GM18526 (cell line): ENCODE results near the gene TM2D1.

ENCODE experiments used
- POLR2A ChIP-seq: IDR thresholded peaks from 3 replicates; pipeline ENCODE4 v1.6.1; 2011; ENCODE audit not compliant: insufficient read length; ENCODE audit errors: extremely low read depth

TM2D1 gene

DNA sequence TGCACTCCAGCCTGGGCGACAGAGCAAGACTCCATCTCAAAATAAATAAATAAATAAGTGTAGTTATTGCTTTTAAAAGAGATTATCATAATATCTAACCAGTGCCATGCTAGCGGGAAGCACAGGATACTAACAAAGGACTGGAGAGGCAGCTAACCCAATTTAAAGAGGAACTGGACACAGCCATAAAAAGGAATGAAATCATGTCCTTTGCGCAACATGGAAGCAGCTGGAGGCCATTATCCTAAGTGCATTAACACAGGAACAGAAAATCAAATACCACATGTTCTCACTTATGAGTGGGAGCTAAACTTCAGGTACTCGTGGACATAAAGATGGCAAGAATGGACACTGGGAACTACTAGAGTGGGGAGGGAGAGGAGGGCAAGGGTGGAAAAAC is 54.9 kb downstream of the TM2D1 start:
- no peak for TF ChIP-seq POLR2A

GRCh38 chr1:61659061-61659460 is 65.9 kb downstream of the TM2D1 start:
- TF ChIP-seq POLR2A, result no peak

- TF ChIP-seq POLR2A, result no peak
Measured at GRCh38 chr1:61655453-61655852, 69.5 kb downstream of the TM2D1 start.

DNA sequence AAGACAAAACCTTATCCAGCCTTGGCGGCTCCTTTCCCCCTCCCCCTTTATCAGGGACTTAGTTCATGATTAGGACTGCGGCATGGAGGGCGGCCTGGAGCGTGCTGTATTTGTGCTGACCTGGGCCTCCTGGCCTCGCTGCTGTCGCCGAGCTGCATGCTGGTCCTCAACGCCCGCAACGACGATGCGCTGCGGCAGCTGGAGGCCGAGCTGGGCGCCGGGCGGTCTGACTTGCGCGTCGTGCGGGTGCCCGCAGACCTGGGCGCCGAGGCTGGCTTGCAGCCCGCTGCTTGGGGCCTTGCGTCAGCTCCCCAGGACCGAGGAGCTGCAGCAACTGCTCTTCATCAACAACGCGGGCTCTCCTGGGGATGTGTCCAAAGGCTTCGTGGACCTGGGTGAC is 70.9 kb downstream of the TM2D1 start:
- TF ChIP-seq POLR2A, result no peak

GRCh38 chr1:61648983-61649742 is 75.8 kb downstream of the TM2D1 start:
- TF ChIP-seq POLR2A, result no peak

- no peak for TF ChIP-seq POLR2A
Measured at GRCh38 chr1:61647142-61647541, 77.8 kb downstream of the TM2D1 start.

- no peak for TF ChIP-seq POLR2A
Measured at GRCh38 chr1:61645476-61645875, 79.5 kb downstream of the TM2D1 start.

DNA sequence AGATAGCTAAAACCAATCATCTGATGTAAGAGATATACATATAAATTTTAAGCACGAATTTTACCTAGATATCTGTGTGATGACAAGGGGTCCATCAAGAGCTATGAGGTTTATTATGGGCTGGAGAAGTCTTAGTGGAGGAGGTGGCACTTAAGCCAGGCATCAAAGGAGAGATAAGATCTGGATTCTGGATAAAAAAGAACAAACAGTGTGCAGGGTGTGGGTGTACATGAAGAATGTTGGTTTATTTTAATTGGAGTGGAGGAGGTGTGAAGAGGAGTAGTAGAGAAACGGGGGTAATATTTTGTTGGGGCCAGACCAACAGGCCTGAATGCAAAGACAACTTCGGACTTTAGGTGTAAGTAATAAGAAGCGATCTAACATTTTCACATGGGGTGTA is 80.6 kb downstream of the TM2D1 start:
- no peak for TF ChIP-seq POLR2A

- no peak for TF ChIP-seq POLR2A
Measured at GRCh38 chr1:61642475-61643232, 82.3 kb downstream of the TM2D1 start.

- no peak for TF ChIP-seq POLR2A
Measured at GRCh38 chr1:61641578-61642336, 83.2 kb downstream of the TM2D1 start.

- no peak for TF ChIP-seq POLR2A
Measured at GRCh38 chr1:61640531-61641530, 84.1 kb downstream of the TM2D1 start.

DNA sequence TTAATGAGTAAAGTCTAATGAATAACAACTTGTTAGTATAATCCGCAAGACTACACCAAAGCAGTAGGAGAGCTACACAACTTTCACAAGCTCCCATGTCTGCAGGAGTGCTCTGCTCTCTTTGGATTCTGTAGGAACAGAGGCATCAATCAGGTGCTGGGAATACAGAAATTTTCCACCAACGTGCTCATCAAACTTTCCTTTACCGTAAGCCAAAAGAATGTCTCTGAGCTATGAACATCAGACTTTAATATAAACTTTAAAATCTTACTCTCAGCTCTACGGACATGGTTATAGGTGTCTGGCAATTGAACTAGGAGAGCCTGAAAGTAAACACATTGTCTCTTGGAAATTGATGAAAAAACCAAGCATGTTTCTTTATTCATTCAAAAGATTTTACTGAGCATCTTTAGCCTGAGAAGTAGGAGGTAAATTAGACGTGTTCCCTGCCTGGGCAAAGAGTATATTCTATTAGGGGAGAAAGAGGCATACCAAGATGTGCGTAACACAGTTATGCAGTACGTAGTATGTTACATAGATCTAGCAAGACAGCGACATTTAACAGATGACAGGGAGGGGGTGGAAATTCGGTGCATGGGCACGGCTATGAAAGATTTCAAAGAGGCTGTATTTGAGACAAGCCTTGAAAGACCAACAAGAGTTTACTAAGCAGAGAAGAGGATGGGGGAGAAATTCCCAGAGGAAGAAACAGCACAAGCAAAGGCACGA is 85.2 kb downstream of the TM2D1 start:
- TF ChIP-seq POLR2A, result no peak

GRCh38 chr1:61638911-61639605 is 85.9 kb downstream of the TM2D1 start:
- no peak for TF ChIP-seq POLR2A
